NCI-H2227 (cell line): ENCODE measurements around the gene GRB10.

ENCODE experiments used
- DNase-seq: peaks from one replicate; lab custom pipeline; 2025; ENCODE audit not compliant: unreplicated experiment; lab: John Stamatoyannopoulos, UW

The GRB10 gene

GRCh38 chr7:50615519-50616080 lies 167.1 kb downstream of the GRB10 start:
- DNase-seq, result no peak

GRCh38 chr7:50614721-50615518 lies 167.8 kb downstream of the GRB10 start:
- no peak for DNase-seq

- no peak for DNase-seq
Observed at GRCh38 chr7:50613473-50613872, 169.2 kb downstream of the GRB10 start.

- no peak for DNase-seq
Observed at GRCh38 chr7:50612704-50613103, 170.0 kb downstream of the GRB10 start.

GRCh38 chr7:50610521-50611277 lies 172.0 kb downstream of the GRB10 start:
- no peak for DNase-seq

GRCh38 chr7:50608196-50608906 lies 174.3 kb downstream of the GRB10 start:
- DNase-seq, result no peak

GRCh38 chr7:50607524-50608125 lies 175.1 kb downstream of the GRB10 start:
- DNase-seq, result peak; percentile 32

- no peak for DNase-seq
Observed at GRCh38 chr7:50605059-50605458, 177.6 kb downstream of the GRB10 start.

GRCh38 chr7:50603287-50603686 lies 179.4 kb downstream of the GRB10 start:
- no peak for DNase-seq

- DNase-seq, result peak; percentile 20
Observed at GRCh38 chr7:50599385-50599784, 183.3 kb downstream of the GRB10 start.

- peak; percentile 7 for DNase-seq
Observed at GRCh38 chr7:50598460-50599343, 184.0 kb downstream of the GRB10 start.

GRCh38 chr7:50596484-50596883 lies 186.2 kb downstream of the GRB10 start:
- DNase-seq, result no peak

- peak; percentile 52 for DNase-seq
Observed at GRCh38 chr7:50595491-50596102, 187.1 kb downstream of the GRB10 start.

- no peak for DNase-seq
Observed at GRCh38 chr7:50594734-50595485, 187.8 kb downstream of the GRB10 start.

GRCh38 chr7:50594136-50594535 lies 188.6 kb downstream of the GRB10 start:
- DNase-seq, result no peak

GRCh38 chr7:50592940-50593339 lies 189.8 kb downstream of the GRB10 start:
- DNase-seq, result no peak

- DNase-seq, result no peak
Observed at GRCh38 chr7:50591480-50592438, 190.9 kb downstream of the GRB10 start.

- DNase-seq, result no peak
Observed at GRCh38 chr7:50591098-50591479, 191.6 kb downstream of the GRB10 start.
